ENCODE results near the gene ABLIM2. TPM values are rescaled to one million over a fixed set of nuclear protein-coding genes. Genes with fewer than 3 reads are reported as not detected.

ABLIM2 gene
- polyA plus RNA-seq, 4 donors: 1.1 to 12.7 (median 4.4) TPM

GRCh38 chr4:8136972-8137710, 21.5 kb downstream of the ABLIM2 start:
- H3K9me3 ChIP-seq (ENCODE audit: control insufficient read depth in 2 of 2, insufficient read depth in 1 of 2, low read depth in 1 of 2, low read length in 1 of 2): no peaks in the 10 kb centered on the region
- no peak overlapping the region for H3K27ac ChIP-seq (ENCODE audit: low read depth in 1 of 3, low read length in 2 of 3)
- no peaks in the 10 kb centered on the region for H3K4me1 ChIP-seq (ENCODE audit: control insufficient read depth in 3 of 3, insufficient read depth in 2 of 3, low read depth in 1 of 3, low read length in 2 of 3)
- DNase-seq (no peak), FAIRE-seq (no peak)
- H3K27me3 ChIP-seq (ENCODE audit: control insufficient read depth in 3 of 3, insufficient read depth in 3 of 3, low read length in 3 of 3): peaks cover 0 to 7% (median 0%) of the 10 kb centered on the region in 3 donors
- H3K4me3 ChIP-seq (ENCODE audit: low read depth in 1 of 3, low read length in 3 of 3): no peak overlapping the region
- 90 to 94% (median 93%) methylated on average over 19 of the region's 19 CpGs for WGBS, 3 donors
- H3K36me3 ChIP-seq (ENCODE audit: control insufficient read depth in 3 of 3, insufficient read depth in 2 of 3, low read depth in 1 of 3, low read length in 3 of 3): no peaks in the 10 kb centered on the region

- Histone ChIP-seq H3K27ac (ENCODE audit: low read depth in 1 of 3, low read length in 2 of 3) (no peak overlapping the region), H3K9me3 (ENCODE audit: control insufficient read depth in 2 of 2, insufficient read depth in 1 of 2, low read depth in 1 of 2, low read length in 1 of 2) (no peaks in the 10 kb centered on the region), H3K27me3 (ENCODE audit: control insufficient read depth in 3 of 3, insufficient read depth in 3 of 3, low read length in 3 of 3) (peaks cover 0 to 7% (median 0%) of the 10 kb centered on the region in 3 donors), H3K4me1 (ENCODE audit: control insufficient read depth in 3 of 3, insufficient read depth in 2 of 3, low read depth in 1 of 3, low read length in 2 of 3) (no peaks in the 10 kb centered on the region), H3K36me3 (ENCODE audit: control insufficient read depth in 3 of 3, insufficient read depth in 2 of 3, low read depth in 1 of 3, low read length in 3 of 3) (no peaks in the 10 kb centered on the region), H3K4me3 (ENCODE audit: low read depth in 1 of 3, low read length in 3 of 3) (no peak overlapping the region)
- FAIRE-seq (no peak), DNase-seq (no peak)
- 83 to 87% (median 87%) methylated on average over 12 of the region's 12 CpGs for WGBS, 3 donors
Observed at GRCh38 chr4:8136529-8136928, 22.1 kb downstream of the ABLIM2 start.

GRCh38 chr4:8135666-8136065, 22.9 kb downstream of the ABLIM2 start:
- no peaks in the 10 kb centered on the region for H3K4me1 ChIP-seq (ENCODE audit: control insufficient read depth in 3 of 3, insufficient read depth in 2 of 3, low read depth in 1 of 3, low read length in 2 of 3)
- no peak for FAIRE-seq
- H3K9me3 ChIP-seq (ENCODE audit: control insufficient read depth in 2 of 2, insufficient read depth in 1 of 2, low read depth in 1 of 2, low read length in 1 of 2): no peaks in the 10 kb centered on the region
- WGBS, 3 donors: 88 to 90% (median 90%) methylated on average over 15 of the region's 15 CpGs
- H3K4me3 ChIP-seq (ENCODE audit: low read depth in 1 of 3, low read length in 3 of 3): no peak overlapping the region
- H3K36me3 ChIP-seq (ENCODE audit: control insufficient read depth in 3 of 3, insufficient read depth in 2 of 3, low read depth in 1 of 3, low read length in 3 of 3): no peaks in the 10 kb centered on the region
- H3K27ac ChIP-seq (ENCODE audit: low read depth in 1 of 3, low read length in 2 of 3): no peak overlapping the region
- H3K27me3 ChIP-seq (ENCODE audit: control insufficient read depth in 3 of 3, insufficient read depth in 3 of 3, low read length in 3 of 3): peaks cover 0 to 7% (median 0%) of the 10 kb centered on the region in 3 donors
- DNase-seq: no peak

GRCh38 chr4:8133897-8134563, 24.6 kb downstream of the ABLIM2 start:
- no peak overlapping the region for H3K27ac ChIP-seq (ENCODE audit: low read depth in 1 of 3, low read length in 2 of 3)
- no peak overlapping the region for H3K4me3 ChIP-seq (ENCODE audit: low read depth in 1 of 3, low read length in 3 of 3)
- no peaks in the 10 kb centered on the region for H3K4me1 ChIP-seq (ENCODE audit: control insufficient read depth in 3 of 3, insufficient read depth in 2 of 3, low read depth in 1 of 3, low read length in 2 of 3)
- WGBS, 3 donors: 60 to 85% (median 78%) methylated on average over 22 to 26 of the region's 26 CpGs
- no peaks in the 10 kb centered on the region for H3K36me3 ChIP-seq (ENCODE audit: control insufficient read depth in 3 of 3, insufficient read depth in 2 of 3, low read depth in 1 of 3, low read length in 3 of 3)
- H3K27me3 ChIP-seq (ENCODE audit: control insufficient read depth in 3 of 3, insufficient read depth in 3 of 3, low read length in 3 of 3): peaks cover 0 to 7% (median 0%) of the 10 kb centered on the region in 3 donors
- DNase-seq: no peak
- no peaks in the 10 kb centered on the region for H3K9me3 ChIP-seq (ENCODE audit: control insufficient read depth in 2 of 2, insufficient read depth in 1 of 2, low read depth in 1 of 2, low read length in 1 of 2)
- no peak for FAIRE-seq

- Histone ChIP-seq H3K27ac (ENCODE audit: low read depth in 1 of 3, low read length in 2 of 3) (no peak overlapping the region), H3K9me3 (ENCODE audit: control insufficient read depth in 2 of 2, insufficient read depth in 1 of 2, low read depth in 1 of 2, low read length in 1 of 2) (no peaks in the 10 kb centered on the region), H3K36me3 (ENCODE audit: control insufficient read depth in 3 of 3, insufficient read depth in 2 of 3, low read depth in 1 of 3, low read length in 3 of 3) (no peaks in the 10 kb centered on the region), H3K4me3 (ENCODE audit: low read depth in 1 of 3, low read length in 3 of 3) (no peak overlapping the region), H3K27me3 (ENCODE audit: control insufficient read depth in 3 of 3, insufficient read depth in 3 of 3, low read length in 3 of 3) (peaks cover 0 to 7% (median 0%) of the 10 kb centered on the region in 3 donors), H3K4me1 (ENCODE audit: control insufficient read depth in 3 of 3, insufficient read depth in 2 of 3, low read depth in 1 of 3, low read length in 2 of 3) (no peaks in the 10 kb centered on the region)
- FAIRE-seq: no peak
- WGBS, 3 donors: 81 to 87% (median 85%) methylated on average over 27 of the region's 27 CpGs
- DNase-seq: no peak
Observed at GRCh38 chr4:8132947-8133705, 25.5 kb downstream of the ABLIM2 start.

- DNase-seq (no peak), FAIRE-seq (no peak)
- Histone ChIP-seq H3K9me3 (ENCODE audit: control insufficient read depth in 2 of 2, insufficient read depth in 1 of 2, low read depth in 1 of 2, low read length in 1 of 2) (no peaks in the 10 kb centered on the region), H3K4me3 (ENCODE audit: low read depth in 1 of 3, low read length in 3 of 3) (no peak overlapping the region), H3K27ac (ENCODE audit: low read depth in 1 of 3, low read length in 2 of 3) (no peak overlapping the region), H3K27me3 (ENCODE audit: control insufficient read depth in 3 of 3, insufficient read depth in 3 of 3, low read length in 3 of 3) (peaks cover 0 to 7% (median 0%) of the 10 kb centered on the region in 3 donors), H3K36me3 (ENCODE audit: control insufficient read depth in 3 of 3, insufficient read depth in 2 of 3, low read depth in 1 of 3, low read length in 3 of 3) (no peaks in the 10 kb centered on the region), H3K4me1 (ENCODE audit: control insufficient read depth in 3 of 3, insufficient read depth in 2 of 3, low read depth in 1 of 3, low read length in 2 of 3) (no peaks in the 10 kb centered on the region)
- WGBS, 3 donors: 83 to 89% (median 84%) methylated on average over 10 of the region's 10 CpGs
Observed at GRCh38 chr4:8132400-8132799, 26.2 kb downstream of the ABLIM2 start.

- no peak overlapping the region for H3K27ac ChIP-seq (ENCODE audit: low read depth in 1 of 3, low read length in 2 of 3)
- no peaks in the 10 kb centered on the region for H3K9me3 ChIP-seq (ENCODE audit: control insufficient read depth in 2 of 2, insufficient read depth in 1 of 2, low read depth in 1 of 2, low read length in 1 of 2)
- H3K36me3 ChIP-seq (ENCODE audit: control insufficient read depth in 3 of 3, insufficient read depth in 2 of 3, low read depth in 1 of 3, low read length in 3 of 3): no peaks in the 10 kb centered on the region
- H3K4me1 ChIP-seq (ENCODE audit: control insufficient read depth in 3 of 3, insufficient read depth in 2 of 3, low read depth in 1 of 3, low read length in 2 of 3): no peaks in the 10 kb centered on the region
- DNase-seq (no peak), FAIRE-seq (no peak)
- 80 to 83% (median 82%) methylated on average over 18 of the region's 18 CpGs for WGBS, 3 donors
- H3K4me3 ChIP-seq (ENCODE audit: low read depth in 1 of 3, low read length in 3 of 3): no peak overlapping the region
- H3K27me3 ChIP-seq (ENCODE audit: control insufficient read depth in 3 of 3, insufficient read depth in 3 of 3, low read length in 3 of 3): peaks cover 0 to 7% (median 0%) of the 10 kb centered on the region in 3 donors
Observed at GRCh38 chr4:8131826-8132225, 26.8 kb downstream of the ABLIM2 start.

GRCh38 chr4:8131210-8131609, 27.4 kb downstream of the ABLIM2 start:
- H3K36me3 ChIP-seq (ENCODE audit: control insufficient read depth in 3 of 3, insufficient read depth in 2 of 3, low read depth in 1 of 3, low read length in 3 of 3): no peaks in the 10 kb centered on the region
- no peak overlapping the region for H3K27ac ChIP-seq (ENCODE audit: low read depth in 1 of 3, low read length in 2 of 3)
- peaks cover 0 to 7% (median 0%) of the 10 kb centered on the region in 3 donors for H3K27me3 ChIP-seq (ENCODE audit: control insufficient read depth in 3 of 3, insufficient read depth in 3 of 3, low read length in 3 of 3)
- FAIRE-seq: no peak
- H3K4me1 ChIP-seq (ENCODE audit: control insufficient read depth in 3 of 3, insufficient read depth in 2 of 3, low read depth in 1 of 3, low read length in 2 of 3): no peaks in the 10 kb centered on the region
- no peaks in the 10 kb centered on the region for H3K9me3 ChIP-seq (ENCODE audit: control insufficient read depth in 2 of 2, insufficient read depth in 1 of 2, low read depth in 1 of 2, low read length in 1 of 2)
- no peak for DNase-seq
- no peak overlapping the region for H3K4me3 ChIP-seq (ENCODE audit: low read depth in 1 of 3, low read length in 3 of 3)
- WGBS, 3 donors: 57 to 72% (median 57%) methylated on average over 7 to 8 of the region's 8 CpGs

Measured in small intestine (tissue), 7 donors.